Trophoblast cell (in vitro differentiated cells and primary cell): ENCODE results near the gene ASIC1.
A peak's percentile ranks its signal among the peaks of the same experiment; 100 is the strongest.

Experiments
- DNase-seq, 2 donors: peaks; one replicate each; pipeline ENCODE4 v3.0.0-alpha.2; 2016
- H2AFZ ChIP-seq: 2 replicates; pipeline ENCODE4 v1.6.1; 2013; ENCODE audit warnings: low read length, moderate library complexity, mild to moderate bottlenecking; ENCODE audit not compliant: insufficient read depth, poor library complexity
- H2AK5ac ChIP-seq: 2 replicates; pipeline ENCODE4 v1.6.1; 2013; ENCODE audit warnings: mild to moderate bottlenecking, low read length
- H2BK120ac ChIP-seq: 2 replicates; pipeline ENCODE4 v1.6.1; 2013; ENCODE audit warnings: low read length, mild to moderate bottlenecking, moderate library complexity; ENCODE audit not compliant: insufficient read depth, poor library complexity
- H2BK12ac ChIP-seq: 2 replicates; pipeline ENCODE4 v1.6.1; 2013; ENCODE audit warnings: mild to moderate bottlenecking, low read length, moderate library complexity
- H2BK5ac ChIP-seq: 2 replicates; pipeline ENCODE4 v1.6.1; 2013; ENCODE audit warnings: low read length, low read depth, moderate library complexity, mild to moderate bottlenecking; ENCODE audit not compliant: poor library complexity
- H3K14ac ChIP-seq: 2 replicates; pipeline ENCODE4 v1.6.1; 2013; ENCODE audit warnings: mild to moderate bottlenecking, low read length
- H3K18ac ChIP-seq: 2 replicates; pipeline ENCODE4 v1.6.1; 2013; ENCODE audit warnings: mild to moderate bottlenecking, low read length
- H3K23ac ChIP-seq: 2 replicates; pipeline ENCODE4 v1.6.1; 2013; ENCODE audit warnings: low read length
- H3K27ac ChIP-seq: 2 replicates; pipeline ENCODE4 v1.5.1; 2013; ENCODE audit warnings: low read depth, mild to moderate bottlenecking, inconsistent platforms, low read length, moderate library complexity
- H3K27me3 ChIP-seq: 2 replicates; pipeline ENCODE4 v1.6.1; 2013; ENCODE audit warnings: inconsistent platforms, mild to moderate bottlenecking, low read length, moderate library complexity; ENCODE audit not compliant: insufficient read depth
- H3K36me3 ChIP-seq, 2 experiments: 1 replicate in 1 of 2; 2 replicates in 1 of 2; pipeline ENCODE4 v1.6.1; 2013; ENCODE audit warnings: low read length in 2 of 2, mild to moderate bottlenecking in 2 of 2, moderate library complexity in 1 of 2; ENCODE audit not compliant: insufficient read depth in 2 of 2, control insufficient read depth in 1 of 2
- H3K4ac ChIP-seq: 2 replicates; pipeline ENCODE4 v1.6.1; 2013; ENCODE audit warnings: low read depth, mild to moderate bottlenecking, low read length, moderate library complexity
- H3K4me1 ChIP-seq, 2 experiments: 1 replicate in 1 of 2; 2 replicates in 1 of 2; pipeline ENCODE4 v1.6.1; 2013; ENCODE audit warnings: low read length in 2 of 2, mild to moderate bottlenecking in 2 of 2, moderate library complexity in 1 of 2; ENCODE audit not compliant: insufficient read depth in 2 of 2, control insufficient read depth in 1 of 2
- H3K4me2 ChIP-seq: 2 replicates; pipeline ENCODE4 v1.6.1; 2013; ENCODE audit warnings: inconsistent platforms, mild to moderate bottlenecking, low read length, moderate library complexity
- H3K4me3 ChIP-seq: 2 replicates; pipeline ENCODE4 v1.5.1; 2013; ENCODE audit warnings: mild to moderate bottlenecking, low read depth, low read length, inconsistent platforms
- H3K79me1 ChIP-seq: one replicate; pipeline ENCODE4 v1.6.1; 2013; ENCODE audit warnings: low read length
- H3K79me2 ChIP-seq: 2 replicates; pipeline ENCODE4 v1.6.1; 2013; ENCODE audit warnings: low read length, mild to moderate bottlenecking; ENCODE audit not compliant: control insufficient read depth, insufficient read depth, poor library complexity
- H3K9ac ChIP-seq: 2 replicates; pipeline ENCODE4 v1.6.1; 2013; ENCODE audit warnings: mild to moderate bottlenecking, low read length
- H3K9me3 ChIP-seq: 2 replicates; pipeline ENCODE4 v1.6.1; 2013; ENCODE audit warnings: low read depth, mild to moderate bottlenecking, control low read depth, inconsistent platforms, low read length; ENCODE audit not compliant: insufficient read depth
- H4K12ac ChIP-seq: 2 replicates; pipeline ENCODE4 v1.6.1; 2013; ENCODE audit warnings: low read depth, mild to moderate bottlenecking, low read length, moderate library complexity
- H4K8ac ChIP-seq: 2 replicates; pipeline ENCODE4 v1.6.1; 2013; ENCODE audit warnings: low read depth, mild to moderate bottlenecking, low read length, moderate library complexity
- H4K91ac ChIP-seq: one replicate; pipeline ENCODE4 v1.6.1; 2013; ENCODE audit warnings: low read depth, mild to moderate bottlenecking, low read length, moderate library complexity
- WGBS: extraction: QIAGEN DNeasy Blood & Tissue Kit; methylation state at CpG from one replicate; pipeline ENCODE4 v1.1.7; 2013; ENCODE audit warnings: missing lambda C conversion rate; ENCODE audit not compliant: insufficient read length, insufficient coverage; ENCODE audit errors: extremely low coverage; 5-methylcytosine and 5-hydroxymethylcytosine counted together

ASIC1 gene

GRCh38 chr12:50088577-50089335, 31.4 kb downstream of the ASIC1 start:
- H4K12ac ChIP-seq: no peak overlapping the region
- peaks cover 2% of the 10 kb centered on the region for H3K79me1 ChIP-seq
- no peak overlapping the region for H4K8ac ChIP-seq
- H3K4ac ChIP-seq: no peak overlapping the region
- H3K14ac ChIP-seq: no peak overlapping the region
- H3K27me3 ChIP-seq: no peaks in the 10 kb centered on the region
- DNase-seq: peak; percentile 69 to 89
- no peak overlapping the region for H2AFZ ChIP-seq
- H4K91ac ChIP-seq: no peak overlapping the region
- peaks cover 2 to 6% of the 10 kb centered on the region in 2 experiments for H3K4me1 ChIP-seq
- H3K36me3 ChIP-seq: peaks cover 36 to 55% of the 10 kb centered on the region in 2 experiments
- H3K9ac ChIP-seq: no peak overlapping the region
- no peak overlapping the region for H3K4me2 ChIP-seq
- H3K27ac ChIP-seq: no peak overlapping the region
- H3K4me3 ChIP-seq: no peak overlapping the region
- no peaks in the 10 kb centered on the region for H3K9me3 ChIP-seq
- no peak overlapping the region for H3K23ac ChIP-seq
- H2AK5ac ChIP-seq: no peak overlapping the region
- no peak overlapping the region for H2BK120ac ChIP-seq
- H2BK12ac ChIP-seq: no peak overlapping the region
- H3K79me2 ChIP-seq: no peaks in the 10 kb centered on the region
- no CpG with 5 or more reads among the region's 3 CpGs for WGBS
- no peak overlapping the region for H3K18ac ChIP-seq
- no peak overlapping the region for H2BK5ac ChIP-seq

- H3K79me1 ChIP-seq: peaks cover 2% of the 10 kb centered on the region
- no peak overlapping the region for H3K4me2 ChIP-seq
- no peaks in the 10 kb centered on the region for H3K79me2 ChIP-seq
- H4K91ac ChIP-seq: no peak overlapping the region
- no peaks in the 10 kb centered on the region for H3K9me3 ChIP-seq
- H3K4ac ChIP-seq: no peak overlapping the region
- no peak overlapping the region for H2BK5ac ChIP-seq
- no peak overlapping the region for H2BK12ac ChIP-seq
- WGBS: no CpG with 5 or more reads among the region's 7 CpGs
- no peak for DNase-seq
- no peak overlapping the region for H3K27ac ChIP-seq
- peaks cover 0 to 6% of the 10 kb centered on the region in 2 experiments for H3K4me1 ChIP-seq
- no peak overlapping the region for H3K4me3 ChIP-seq
- no peak overlapping the region for H3K9ac ChIP-seq
- H3K27me3 ChIP-seq: no peaks in the 10 kb centered on the region
- no peak overlapping the region for H3K18ac ChIP-seq
- no peak overlapping the region for H2BK120ac ChIP-seq
- peaks cover 41 to 63% of the 10 kb centered on the region in 2 experiments for H3K36me3 ChIP-seq
- no peak overlapping the region for H4K8ac ChIP-seq
- no peak overlapping the region for H4K12ac ChIP-seq
- no peak overlapping the region for H2AK5ac ChIP-seq
- H3K23ac ChIP-seq: no peak overlapping the region
- H2AFZ ChIP-seq: no peak overlapping the region
- no peak overlapping the region for H3K14ac ChIP-seq
Measured at GRCh38 chr12:50089730-50090129, 32.3 kb downstream of the ASIC1 start.

- DNase-seq: no peak
- no peaks in the 10 kb centered on the region for H3K27me3 ChIP-seq
- peaks cover 43 to 67% of the 10 kb centered on the region in 2 experiments for H3K36me3 ChIP-seq
- H3K4me3 ChIP-seq: no peak overlapping the region
- H3K4me2 ChIP-seq: no peak overlapping the region
- peaks cover 0 to 6% of the 10 kb centered on the region in 2 experiments for H3K4me1 ChIP-seq
- no CpG with 5 or more reads among the region's 5 CpGs for WGBS
- no peak overlapping the region for H3K4ac ChIP-seq
- no peak overlapping the region for H3K23ac ChIP-seq
- H2AK5ac ChIP-seq: no peak overlapping the region
- no peak overlapping the region for H2BK12ac ChIP-seq
- H4K8ac ChIP-seq: no peak overlapping the region
- H3K9ac ChIP-seq: peak overlapping the region; percentile 22
- no peak overlapping the region for H3K27ac ChIP-seq
- no peak overlapping the region for H4K12ac ChIP-seq
- H3K14ac ChIP-seq: no peak overlapping the region
- no peaks in the 10 kb centered on the region for H3K79me1 ChIP-seq
- no peak overlapping the region for H2BK5ac ChIP-seq
- H4K91ac ChIP-seq: no peak overlapping the region
- H3K18ac ChIP-seq: no peak overlapping the region
- no peak overlapping the region for H2BK120ac ChIP-seq
- H3K9me3 ChIP-seq: no peaks in the 10 kb centered on the region
- no peak overlapping the region for H2AFZ ChIP-seq
- no peaks in the 10 kb centered on the region for H3K79me2 ChIP-seq
Measured at GRCh38 chr12:50090391-50090790, 33.0 kb downstream of the ASIC1 start.

DNA sequence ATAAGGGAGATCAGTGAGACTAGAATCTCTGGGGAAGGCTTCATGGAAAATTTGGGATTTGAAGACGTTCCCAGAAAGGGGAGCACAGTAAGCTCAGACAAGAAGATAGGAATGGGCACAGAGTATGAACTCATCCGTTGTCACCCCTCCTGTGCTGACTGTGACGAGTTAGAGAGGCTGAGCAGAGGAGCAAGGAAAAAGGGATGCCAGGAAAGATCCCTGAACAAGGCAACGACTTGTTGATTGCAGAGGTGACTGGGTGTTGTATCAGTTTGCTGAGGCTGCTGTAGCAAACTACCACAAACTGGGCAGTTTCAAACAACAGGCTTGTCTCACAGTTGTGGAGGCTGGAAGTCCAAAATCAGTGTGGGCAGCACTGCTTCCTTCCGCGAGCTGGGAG, 40.6 kb downstream of the ASIC1 start:
- Histone ChIP-seq H3K36me3 (peaks cover 48 to 69% of the 10 kb centered on the region in 2 experiments), H2BK12ac (no peak overlapping the region), H3K9me3 (no peaks in the 10 kb centered on the region), H3K4me1 (no peaks in the 10 kb centered on the region), H2AFZ (no peak overlapping the region), H3K79me1 (no peaks in the 10 kb centered on the region), H3K4ac (no peak overlapping the region), H2AK5ac (no peak overlapping the region), H2BK120ac (no peak overlapping the region), H3K14ac (no peak overlapping the region), H3K27me3 (no peaks in the 10 kb centered on the region), H3K4me2 (no peak overlapping the region), H4K8ac (no peak overlapping the region), H3K23ac (no peak overlapping the region), H3K27ac (no peak overlapping the region), H3K9ac (no peak overlapping the region), H4K12ac (no peak overlapping the region), H3K79me2 (no peaks in the 10 kb centered on the region), H2BK5ac (no peak overlapping the region), H3K4me3 (no peak overlapping the region), H3K18ac (no peak overlapping the region), H4K91ac (no peak overlapping the region)
- no peak for DNase-seq
- WGBS: no CpG with 5 or more reads among the region's 6 CpGs
